ENCODE data around the gene CNGB1. TPM values are rescaled to one million over a fixed set of nuclear protein-coding genes. Genes with fewer than 3 reads are reported as not detected.

Gene CNGB1
- total RNA-seq, 1 donor from 2014 or later: not detected

GRCh38 chr16:57998992-57999365 is 28.1 kb upstream of the CNGB1 start:
- Histone ChIP-seq H3K9ac (no peak overlapping the region), H2AFZ (replicated peaks) (no peak overlapping the region), H3F3A (ENCODE audit: low read depth) (peaks cover 23% of the 10 kb centered on the region), H3K79me2 (ENCODE audit: low read depth) (no peaks in the 10 kb centered on the region), H3K9me3 (ENCODE audit: low read depth) (no peaks in the 10 kb centered on the region), H3K4me2 (peak overlapping the region; percentile 90), H3K36me3 (no peaks in the 10 kb centered on the region), H3K27ac (no peak overlapping the region), H3K4me1 (peaks cover 8% of the 10 kb centered on the region), H4K20me1 (ENCODE audit: low read depth) (peaks cover 26% of the 10 kb centered on the region), H3K27me3 (no peaks in the 10 kb centered on the region), H3K4me3 (peak overlapping the region; percentile 62)
- H3K9me3 Mint-ChIP-seq: no peaks in the 10 kb centered on the region
- H3K27me3 Mint-ChIP-seq (ENCODE audit: insufficient read depth, low read depth): peaks cover 5% of the 10 kb centered on the region
- no peak for DNase-seq (ENCODE audit: low spot score)
- H3K4me3 Mint-ChIP-seq: peak overlapping the region; percentile 89
- peaks cover 28% of the 10 kb centered on the region for H3K4me1 Mint-ChIP-seq
- TF ChIP-seq CTCF (IDR thresholded peaks at IDR 0.05) (no peak), EZH2 (IDR thresholded peaks at IDR 0.05) (no peak), EZH2phosphoT487 (IDR thresholded peaks at IDR 0.05) (no peak)
- peaks cover 7% of the 10 kb centered on the region for H3K36me3 Mint-ChIP-seq
- H3K27ac Mint-ChIP-seq: no peak overlapping the region

- Mint-ChIP-seq H3K4me3 (peak overlapping the region; percentile 89), H3K9me3 (no peaks in the 10 kb centered on the region), H3K27ac (no peak overlapping the region), H3K4me1 (peaks cover 28% of the 10 kb centered on the region), H3K36me3 (peaks cover 7% of the 10 kb centered on the region), H3K27me3 (ENCODE audit: insufficient read depth, low read depth) (peaks cover 5% of the 10 kb centered on the region)
- H3K27me3 ChIP-seq: no peaks in the 10 kb centered on the region
- H4K20me1 ChIP-seq (ENCODE audit: low read depth): peaks cover 26% of the 10 kb centered on the region
- H3K27ac ChIP-seq: no peak overlapping the region
- peaks cover 8% of the 10 kb centered on the region for H3K4me1 ChIP-seq
- TF ChIP-seq EZH2phosphoT487 (IDR thresholded peaks at IDR 0.05) (no peak), EZH2 (IDR thresholded peaks at IDR 0.05) (no peak), CTCF (IDR thresholded peaks at IDR 0.05) (no peak)
- no peak overlapping the region for H3K9ac ChIP-seq
- no peak overlapping the region for H2AFZ ChIP-seq (replicated peaks)
- H3K79me2 ChIP-seq (ENCODE audit: low read depth): no peaks in the 10 kb centered on the region
- H3F3A ChIP-seq (ENCODE audit: low read depth): peaks cover 20% of the 10 kb centered on the region
- no peaks in the 10 kb centered on the region for H3K36me3 ChIP-seq
- H3K4me2 ChIP-seq: no peak overlapping the region
- H3K9me3 ChIP-seq (ENCODE audit: low read depth): no peaks in the 10 kb centered on the region
- DNase-seq (ENCODE audit: low spot score): no peak
- no peak overlapping the region for H3K4me3 ChIP-seq
These were observed 27.6 kb upstream of the CNGB1 start for GRCh38 chr16:57998486-57998885.

GRCh38 chr16:57997528-57998265 is 26.8 kb upstream of the CNGB1 start:
- Histone ChIP-seq H3K4me1 (peaks cover 8% of the 10 kb centered on the region), H3K79me2 (ENCODE audit: low read depth) (no peaks in the 10 kb centered on the region), H3K27ac (no peak overlapping the region), H4K20me1 (ENCODE audit: low read depth) (peaks cover 26% of the 10 kb centered on the region), H3K27me3 (no peaks in the 10 kb centered on the region), H2AFZ (replicated peaks) (no peak overlapping the region), H3K4me3 (no peak overlapping the region), H3K4me2 (no peak overlapping the region), H3F3A (ENCODE audit: low read depth) (peaks cover 20% of the 10 kb centered on the region), H3K36me3 (no peaks in the 10 kb centered on the region), H3K9me3 (ENCODE audit: low read depth) (no peaks in the 10 kb centered on the region), H3K9ac (no peak overlapping the region)
- no peaks in the 10 kb centered on the region for H3K9me3 Mint-ChIP-seq
- no peak overlapping the region for H3K27ac Mint-ChIP-seq
- TF ChIP-seq CTCF (IDR thresholded peaks at IDR 0.05) (no peak), EZH2 (IDR thresholded peaks at IDR 0.05) (no peak), EZH2phosphoT487 (IDR thresholded peaks at IDR 0.05) (no peak)
- peak overlapping the region; percentile 68 for H3K4me3 Mint-ChIP-seq
- peaks cover 6% of the 10 kb centered on the region for H3K36me3 Mint-ChIP-seq
- H3K27me3 Mint-ChIP-seq (ENCODE audit: insufficient read depth, low read depth): peaks cover 5% of the 10 kb centered on the region
- DNase-seq (ENCODE audit: low spot score): no peak
- peaks cover 28% of the 10 kb centered on the region for H3K4me1 Mint-ChIP-seq
